A549 (cell line): ENCODE measurements around the gene MAU2.

Experiments
- FOXS1 ChIP-seq: fragments of 250-450 bp; sonication (Bioruptor Pico); IDR thresholded peaks from 2 replicates; pipeline ENCODE4 v1.5.0; 2020; ENCODE audit warnings: mild to moderate bottlenecking, moderate library complexity
- HDAC2 ChIP-seq: fragments of 200-600 bp; sonication (generic); IDR thresholded peaks from 2 replicates; pipeline ENCODE4 v1.6.1; 2016
- KDM5A ChIP-seq: fragments of 200-600 bp; sonication (generic); IDR thresholded peaks from 2 replicates; pipeline ENCODE4 v1.6.1; 2016; ENCODE audit warnings: antibody characterized with exemption, mild to moderate bottlenecking
- MYC ChIP-seq: IDR thresholded peaks from 2 replicates; pipeline ENCODE4 v1.6.1; 2012; ENCODE audit warnings: mild to moderate bottlenecking, inconsistent platforms, low read length, improper control_type of control experiment, borderline replicate concordance
- POLR2A ChIP-seq: IDR thresholded peaks from 2 replicates; pipeline ENCODE4 v1.6.1; 2012; ENCODE audit warnings: mild to moderate bottlenecking, low read length
- RFX5 ChIP-seq: fragments of 450-650 bp; IDR thresholded peaks from 2 replicates; pipeline ENCODE4 v1.7.1; 2014; ENCODE audit warnings: antibody characterized with exemption, mild to moderate bottlenecking, moderate library complexity
- TF ChIP-seq, protein P1 (sequence below): fragments of >200 bp; sonication (Bioruptor Twin); formaldehyde crosslinking; IDR thresholded peaks from 3 replicates; pipeline ENCODE4 v1.5.1; 2016

DNA sequence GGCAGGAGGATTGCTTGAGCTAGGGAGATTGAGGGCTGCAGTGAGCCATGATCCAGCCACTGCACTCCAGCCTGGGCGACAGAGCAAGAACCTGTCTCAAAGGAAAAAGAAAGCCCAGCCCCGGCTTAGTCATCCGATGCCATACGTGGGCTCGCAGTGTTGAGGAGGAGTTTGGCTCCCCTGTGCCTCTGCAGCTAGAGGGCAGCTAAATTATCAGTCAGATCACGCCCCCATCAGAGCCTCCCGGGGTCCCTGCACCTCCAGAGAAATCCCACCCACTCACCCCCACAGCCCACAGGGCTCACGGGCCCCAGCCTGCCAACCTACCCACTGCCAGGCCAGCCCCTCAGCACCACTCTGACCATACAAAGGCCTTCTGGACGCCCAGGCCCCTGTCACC, 27.6 kb downstream of the MAU2 start:
- no peak for TF ChIP-seq HDAC2
- TF ChIP-seq POLR2A: no peak
- TF ChIP-seq KDM5A: no peak
- TF ChIP-seq, protein P1, sequence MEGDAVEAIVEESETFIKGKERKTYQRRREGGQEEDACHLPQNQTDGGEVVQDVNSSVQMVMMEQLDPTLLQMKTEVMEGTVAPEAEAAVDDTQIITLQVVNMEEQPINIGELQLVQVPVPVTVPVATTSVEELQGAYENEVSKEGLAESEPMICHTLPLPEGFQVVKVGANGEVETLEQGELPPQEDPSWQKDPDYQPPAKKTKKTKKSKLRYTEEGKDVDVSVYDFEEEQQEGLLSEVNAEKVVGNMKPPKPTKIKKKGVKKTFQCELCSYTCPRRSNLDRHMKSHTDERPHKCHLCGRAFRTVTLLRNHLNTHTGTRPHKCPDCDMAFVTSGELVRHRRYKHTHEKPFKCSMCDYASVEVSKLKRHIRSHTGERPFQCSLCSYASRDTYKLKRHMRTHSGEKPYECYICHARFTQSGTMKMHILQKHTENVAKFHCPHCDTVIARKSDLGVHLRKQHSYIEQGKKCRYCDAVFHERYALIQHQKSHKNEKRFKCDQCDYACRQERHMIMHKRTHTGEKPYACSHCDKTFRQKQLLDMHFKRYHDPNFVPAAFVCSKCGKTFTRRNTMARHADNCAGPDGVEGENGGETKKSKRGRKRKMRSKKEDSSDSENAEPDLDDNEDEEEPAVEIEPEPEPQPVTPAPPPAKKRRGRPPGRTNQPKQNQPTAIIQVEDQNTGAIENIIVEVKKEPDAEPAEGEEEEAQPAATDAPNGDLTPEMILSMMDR: no peak
- TF ChIP-seq FOXS1 (CRISPR knock-in tag): no peak
- no peak for TF ChIP-seq MYC
- TF ChIP-seq RFX5: no peak
